GM13976 (cell line): ENCODE results near the gene PPP2R5C.

Experiments used
- DNase-seq: peaks from one replicate; pipeline ENCODE4 v3.0.0; 2012; ENCODE audit warnings: low spot score
- CTCF ChIP-seq: IDR thresholded peaks from 2 replicates; pipeline ENCODE4 v1.5.1; 2012; ENCODE audit warnings: borderline replicate concordance, mild to moderate bottlenecking; ENCODE audit not compliant: insufficient read depth; ENCODE audit errors: extremely low read depth, missing control alignments, control extremely low read depth
- in situ Hi-C: fragments of 300-500 bp; cut with MboI; formaldehyde crosslinking; loops from one replicate; pipeline ENCODE4 v1.12.0; 2022; ENCODE audit warnings: low sequenced_read_pairs, mixed read lengths, inconsistent platforms; ENCODE audit not compliant: unreplicated experiment

Gene PPP2R5C

GRCh38 chr14:101918065-101918989 lies 156.8 kb downstream of the PPP2R5C start:
- in situ Hi-C loops, result no loop called here
- no peak for DNase-seq
- TF ChIP-seq CTCF, result no peak

GRCh38 chr14:101920271-101920670 lies 158.8 kb downstream of the PPP2R5C start:
- TF ChIP-seq CTCF, result no peak
- in situ Hi-C loops, result no loop called here

GRCh38 chr14:101922866-101923265 lies 161.4 kb downstream of the PPP2R5C start:
- no peak for DNase-seq
- in situ Hi-C loops, result no loop called here
- TF ChIP-seq CTCF, result no peak

More at GRCh38 chr14:101920271-101920670, 158.8 kb downstream of the PPP2R5C start:
- no peak for DNase-seq

- TF ChIP-seq CTCF, result no peak
- in situ Hi-C loops, result no loop called here
These were observed 163.6 kb downstream of the PPP2R5C start for GRCh38 chr14:101925152-101925551.

GRCh38 chr14:101926085-101926484 lies 164.6 kb downstream of the PPP2R5C start:
- TF ChIP-seq CTCF, result no peak
- in situ Hi-C loops, result no loop called here
- DNase-seq, result no peak

More at GRCh38 chr14:101925152-101925551, 163.6 kb downstream of the PPP2R5C start:
- DNase-seq, result no peak

GRCh38 chr14:101926620-101927019 lies 165.1 kb downstream of the PPP2R5C start:
- in situ Hi-C loops, result no loop called here
- no peak for TF ChIP-seq CTCF
- DNase-seq, result no peak
